Mesendoderm (in vitro differentiated cells): ENCODE results near the gene RHOBTB3.

Experiments used
- DNase-seq: peaks from one replicate; pipeline ENCODE4 v3.0.0; 2013
- H2AK5ac ChIP-seq: 2 replicates; pipeline ENCODE4 v1.6.1; 2013; ENCODE audit warnings: low read length, inconsistent platforms
- H2BK120ac ChIP-seq: 2 replicates; pipeline ENCODE4 v1.6.1; 2013; ENCODE audit warnings: low read depth, mild to moderate bottlenecking, low read length, moderate library complexity, mixed read lengths
- H2BK15ac ChIP-seq: replicated peaks from 2 replicates; pipeline ENCODE4 v1.6.1; 2013; ENCODE audit warnings: low read depth, mild to moderate bottlenecking, moderate library complexity
- H2BK5ac ChIP-seq: 2 replicates; pipeline ENCODE4 v1.6.1; 2013; ENCODE audit warnings: low read length, inconsistent platforms
- H3K18ac ChIP-seq: 2 replicates; pipeline ENCODE4 v1.6.1; 2013; ENCODE audit warnings: mild to moderate bottlenecking, low read length, mixed read lengths
- H3K23ac ChIP-seq: one replicate; pipeline ENCODE4 v1.6.1; 2013; ENCODE audit warnings: low read length
- H3K27ac ChIP-seq: 2 replicates; pipeline ENCODE4 v1.5.1; 2013; ENCODE audit warnings: low read depth, mild to moderate bottlenecking, inconsistent platforms, low read length, moderate library complexity
- H3K27me3 ChIP-seq: 2 replicates; pipeline ENCODE4 v1.6.1; 2013; ENCODE audit warnings: low read length, control low read depth, mild to moderate bottlenecking, inconsistent platforms; ENCODE audit not compliant: insufficient read depth, poor library complexity
- H3K36me3 ChIP-seq: 2 replicates; pipeline ENCODE4 v1.6.1; 2013; ENCODE audit warnings: low read length, inconsistent platforms; ENCODE audit not compliant: control insufficient read depth, insufficient read depth
- H3K4ac ChIP-seq: one replicate; pipeline ENCODE4 v1.6.1; 2013; ENCODE audit warnings: low read depth, mild to moderate bottlenecking, low read length, moderate library complexity
- H3K4me1 ChIP-seq: 2 replicates; pipeline ENCODE4 v1.6.1; 2013; ENCODE audit warnings: low read depth, low read length, inconsistent platforms; ENCODE audit not compliant: control insufficient read depth
- H3K4me2 ChIP-seq: 2 replicates; pipeline ENCODE4 v1.6.1; 2013; ENCODE audit warnings: low read length
- H3K4me3 ChIP-seq: 2 replicates; pipeline ENCODE4 v1.5.1; 2013; ENCODE audit warnings: mild to moderate bottlenecking, low read length
- H3K56ac ChIP-seq: one replicate; pipeline ENCODE4 v1.6.1; 2013; ENCODE audit warnings: low read length
- H3K79me1 ChIP-seq: 2 replicates; pipeline ENCODE4 v1.6.1; 2013; ENCODE audit warnings: low read length, inconsistent platforms
- H3K79me2 ChIP-seq: 2 replicates; pipeline ENCODE4 v1.6.1; 2013; ENCODE audit warnings: mild to moderate bottlenecking, low read length; ENCODE audit not compliant: control insufficient read depth, insufficient read depth
- H3K9ac ChIP-seq: 2 replicates; pipeline ENCODE4 v1.6.1; 2013; ENCODE audit warnings: low read length, inconsistent platforms
- H4K5ac ChIP-seq: one replicate; pipeline ENCODE4 v1.6.1; 2013; ENCODE audit warnings: low read length
- H4K8ac ChIP-seq: one replicate; pipeline ENCODE4 v1.6.1; 2013; ENCODE audit warnings: low read depth, mild to moderate bottlenecking, control low read depth, low read length, moderate library complexity
- WGBS: extraction: QIAGEN DNeasy Blood & Tissue Kit; methylation state at CpG from one replicate; pipeline ENCODE4 v1.1.7; 2013; ENCODE audit warnings: low lambda C conversion rate, missing lambda C conversion rate; ENCODE audit not compliant: insufficient coverage; ENCODE audit errors: extremely low coverage; 5-methylcytosine and 5-hydroxymethylcytosine counted together

The RHOBTB3 gene

DNA sequence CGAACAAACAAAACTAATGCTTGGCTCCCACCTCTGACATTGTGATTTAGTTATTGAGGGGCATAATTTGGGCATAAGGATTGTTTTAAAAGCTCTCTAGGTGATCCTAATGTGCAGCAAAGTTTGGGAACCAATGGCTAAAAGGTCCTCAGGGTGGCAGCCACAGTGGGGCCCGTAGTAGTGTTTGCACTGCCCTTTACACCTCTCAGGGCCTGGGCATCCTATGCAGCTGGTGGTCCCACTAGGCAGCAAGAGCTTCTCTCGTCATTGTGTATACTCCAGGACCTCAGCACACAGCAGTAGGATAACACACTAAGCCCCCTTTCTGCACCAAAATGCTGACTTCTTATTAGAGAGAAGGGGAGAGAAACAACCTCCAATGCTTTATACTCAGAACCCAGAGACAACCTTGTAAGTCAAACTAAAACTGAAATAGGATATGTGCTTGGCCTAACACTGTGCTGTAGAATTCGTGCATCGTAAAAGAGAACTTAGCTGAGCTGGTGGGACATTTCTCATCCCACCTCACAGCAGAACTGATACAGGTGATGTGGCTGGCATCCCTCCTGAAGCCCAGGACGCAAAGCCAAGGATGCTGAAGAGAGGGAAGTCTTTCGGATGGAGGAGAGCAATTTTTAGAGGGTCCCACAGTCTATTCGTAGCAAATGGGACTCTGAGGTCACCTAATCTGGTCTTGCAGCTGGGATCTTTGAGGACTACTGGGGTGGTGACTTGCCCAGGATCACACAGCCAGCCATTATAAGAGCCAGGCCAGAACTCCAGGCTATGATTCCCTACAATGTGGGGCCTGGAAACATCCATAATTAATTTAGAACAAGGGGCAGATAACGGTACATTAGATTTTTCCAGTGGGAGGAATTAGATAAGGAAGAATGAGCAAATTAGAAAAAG is 90.2 kb downstream of the RHOBTB3 start:
- no peak for DNase-seq
- WGBS, result no CpG with 5 or more reads among the region's 9 CpGs

DNA sequence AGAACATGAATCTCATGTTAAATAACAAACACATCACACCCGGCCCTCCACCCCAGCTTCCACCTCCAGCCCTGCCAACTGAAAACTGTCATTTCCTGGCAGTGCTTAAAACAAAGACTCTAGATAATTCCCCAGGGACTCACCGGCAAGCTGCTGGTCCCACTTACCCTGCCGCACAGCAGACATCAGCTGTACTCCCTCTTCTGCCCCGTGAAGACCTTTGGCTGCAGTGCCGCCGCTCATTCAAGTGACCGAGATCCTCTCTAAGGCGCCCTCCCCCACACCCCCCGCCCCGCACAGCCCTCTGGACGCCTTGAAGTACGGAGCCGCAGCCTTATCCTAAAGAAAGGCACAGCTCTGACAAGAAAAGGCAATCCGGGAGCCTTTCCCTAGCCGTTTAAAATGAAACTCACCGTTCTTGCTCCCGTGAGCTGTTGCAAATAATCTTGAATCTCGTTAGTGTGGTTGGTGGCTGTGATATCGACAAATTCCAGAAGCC is 91.0 kb downstream of the RHOBTB3 start:
- peak overlapping the region; percentile 83 for H3K56ac ChIP-seq
- peak overlapping the region; percentile 82 for H3K9ac ChIP-seq
- no peak overlapping the region for H2BK15ac ChIP-seq
- peaks cover 7% of the 10 kb centered on the region for H3K79me1 ChIP-seq
- H3K4me1 ChIP-seq, result peaks cover 14% of the 10 kb centered on the region
- H2BK120ac ChIP-seq, result no peak overlapping the region
- peaks cover 2% of the 10 kb centered on the region for H3K79me2 ChIP-seq
- peak overlapping the region; percentile 83 for H3K4me3 ChIP-seq
- peak overlapping the region; percentile 27 for H3K27ac ChIP-seq
- H3K36me3 ChIP-seq, result no peaks in the 10 kb centered on the region
- H3K23ac ChIP-seq, result no peak overlapping the region
- H3K4me2 ChIP-seq, result peak overlapping the region; percentile 69
- no peaks in the 10 kb centered on the region for H3K27me3 ChIP-seq
- peak; percentile 85 for DNase-seq
- H3K4ac ChIP-seq, result no peak overlapping the region
- H2AK5ac ChIP-seq, result no peak overlapping the region
- H4K5ac ChIP-seq, result no peak overlapping the region
- WGBS, result no CpG with 5 or more reads among the region's 19 CpGs
- H2BK5ac ChIP-seq, result no peak overlapping the region
- no peak overlapping the region for H4K8ac ChIP-seq
- peak overlapping the region; percentile 43 for H3K18ac ChIP-seq

More for the DNA sequence above, 90.2 kb downstream of the RHOBTB3 start:
- Histone ChIP-seq H3K36me3 (no peaks in the 10 kb centered on the region), H3K4me3 (no peak overlapping the region), H3K27ac (no peak overlapping the region), H3K18ac (no peak overlapping the region), H2BK5ac (no peak overlapping the region), H4K8ac (no peak overlapping the region), H3K4me1 (peaks cover 14% of the 10 kb centered on the region), H2AK5ac (no peak overlapping the region), H3K4me2 (peak overlapping the region; percentile 9), H3K56ac (peak overlapping the region; percentile 83), H3K27me3 (no peaks in the 10 kb centered on the region), H3K79me1 (peaks cover 7% of the 10 kb centered on the region), H3K79me2 (peaks cover 2% of the 10 kb centered on the region), H2BK120ac (no peak overlapping the region), H4K5ac (no peak overlapping the region), H2BK15ac (no peak overlapping the region), H3K9ac (peak overlapping the region; percentile 8), H3K4ac (no peak overlapping the region), H3K23ac (no peak overlapping the region)

DNA sequence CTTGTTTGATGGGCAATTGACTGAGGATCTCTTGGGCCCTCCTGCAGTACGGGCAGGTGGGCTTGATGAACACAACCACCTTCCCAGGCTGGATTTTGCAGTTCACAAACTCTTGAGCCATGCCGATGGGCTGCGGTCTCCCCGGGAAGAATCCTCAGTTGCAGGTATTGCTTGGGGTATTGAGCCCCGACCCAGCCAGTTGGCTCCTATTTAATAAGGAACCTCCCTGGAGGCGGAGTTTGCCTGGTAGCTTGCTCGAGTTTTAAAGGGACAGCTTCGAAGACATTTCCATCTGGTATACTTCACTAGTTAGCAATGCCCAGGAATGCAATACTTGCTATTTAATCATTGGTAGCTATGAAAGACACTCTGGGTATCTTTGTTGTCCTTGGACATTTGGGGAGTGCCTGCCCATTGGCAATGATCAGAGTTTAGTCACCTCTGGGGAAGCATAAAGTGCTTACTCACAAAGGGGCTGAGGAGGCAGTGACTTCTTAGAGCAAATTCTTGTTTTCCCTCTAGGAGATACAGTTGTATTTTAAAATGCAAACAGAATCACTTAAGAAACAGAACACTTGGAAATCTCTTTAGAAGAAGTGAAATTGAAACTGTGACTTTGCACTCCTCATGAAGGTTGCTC is 91.5 kb downstream of the RHOBTB3 start, which contains the start of gene GLRX:
TSS of gene GLRX (minus strand) at position 185 of the 640 bp plus-strand sequence. CDS start at position 121, 64 bp downstream.
- Histone ChIP-seq H3K18ac (peak within 1 kb of the TSS; percentile 69), H3K9ac (peak within 1 kb of the TSS; percentile 82), H3K79me1 (peaks cover 7% of the 10 kb centered on the region), H2AK5ac (no peak within 1 kb of the TSS), H4K5ac (no peak within 1 kb of the TSS), H2BK15ac (peak within 1 kb of the TSS; percentile 41), H3K27ac (peak within 1 kb of the TSS; percentile 76), H2BK5ac (no peak within 1 kb of the TSS), H3K4ac (no peak within 1 kb of the TSS), H3K4me3 (peak within 1 kb of the TSS; percentile 83), H3K36me3 (no peaks in the 10 kb centered on the region), H3K4me1 (peaks cover 14% of the 10 kb centered on the region), H3K27me3 (no peaks in the 10 kb centered on the region), H2BK120ac (no peak within 1 kb of the TSS), H3K79me2 (peaks cover 2% of the 10 kb centered on the region), H3K56ac (peak within 1 kb of the TSS; percentile 83), H3K4me2 (peak within 1 kb of the TSS; percentile 69), H3K23ac (no peak within 1 kb of the TSS), H4K8ac (no peak within 1 kb of the TSS)
- DNase-seq, result peak; percentile 83
- WGBS, result no CpG with 5 or more reads among the region's 8 CpGs

DNA sequence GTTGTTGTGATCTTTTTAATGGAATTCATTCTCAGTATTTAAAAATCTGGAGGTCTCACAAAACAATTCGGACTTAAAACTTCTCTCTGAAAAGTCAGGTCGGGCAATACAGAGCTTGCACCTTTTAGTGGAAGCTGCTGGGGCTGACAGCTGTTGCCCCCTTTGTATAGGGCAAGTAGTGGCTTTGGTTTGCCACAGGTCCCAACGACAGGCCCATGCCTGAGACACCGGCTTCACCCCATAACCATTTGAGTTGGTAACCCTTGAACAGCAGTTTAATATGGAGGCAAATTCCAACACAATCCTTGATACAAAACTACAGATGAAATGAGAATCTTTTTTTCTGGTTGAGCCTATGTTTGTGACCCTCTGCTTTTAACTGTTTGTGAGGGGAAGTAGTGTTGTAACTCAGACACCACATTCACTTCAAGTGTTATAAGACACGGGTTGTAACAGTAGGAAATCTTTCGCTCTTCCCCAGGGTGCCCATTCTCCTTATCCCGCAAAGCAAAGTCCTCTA is 92.1 kb downstream of the RHOBTB3 start:
- peak overlapping the region; percentile 41 for H2BK15ac ChIP-seq
- H3K9ac ChIP-seq, result no peak overlapping the region
- H3K18ac ChIP-seq, result peak overlapping the region; percentile 69
- H3K27me3 ChIP-seq, result no peaks in the 10 kb centered on the region
- peaks cover 14% of the 10 kb centered on the region for H3K4me1 ChIP-seq
- H2BK120ac ChIP-seq, result no peak overlapping the region
- H3K4me2 ChIP-seq, result no peak overlapping the region
- H3K23ac ChIP-seq, result no peak overlapping the region
- no peak overlapping the region for H4K8ac ChIP-seq
- DNase-seq, result no peak
- WGBS, result no CpG with 5 or more reads among the region's 7 CpGs
- peak overlapping the region; percentile 76 for H3K27ac ChIP-seq
- peaks cover 6% of the 10 kb centered on the region for H3K79me1 ChIP-seq
- no peak overlapping the region for H2BK5ac ChIP-seq
- H2AK5ac ChIP-seq, result no peak overlapping the region
- no peaks in the 10 kb centered on the region for H3K36me3 ChIP-seq
- no peak overlapping the region for H3K4me3 ChIP-seq
- peak overlapping the region; percentile 73 for H3K56ac ChIP-seq
- no peak overlapping the region for H3K4ac ChIP-seq
- peaks cover 2% of the 10 kb centered on the region for H3K79me2 ChIP-seq
- no peak overlapping the region for H4K5ac ChIP-seq

DNA sequence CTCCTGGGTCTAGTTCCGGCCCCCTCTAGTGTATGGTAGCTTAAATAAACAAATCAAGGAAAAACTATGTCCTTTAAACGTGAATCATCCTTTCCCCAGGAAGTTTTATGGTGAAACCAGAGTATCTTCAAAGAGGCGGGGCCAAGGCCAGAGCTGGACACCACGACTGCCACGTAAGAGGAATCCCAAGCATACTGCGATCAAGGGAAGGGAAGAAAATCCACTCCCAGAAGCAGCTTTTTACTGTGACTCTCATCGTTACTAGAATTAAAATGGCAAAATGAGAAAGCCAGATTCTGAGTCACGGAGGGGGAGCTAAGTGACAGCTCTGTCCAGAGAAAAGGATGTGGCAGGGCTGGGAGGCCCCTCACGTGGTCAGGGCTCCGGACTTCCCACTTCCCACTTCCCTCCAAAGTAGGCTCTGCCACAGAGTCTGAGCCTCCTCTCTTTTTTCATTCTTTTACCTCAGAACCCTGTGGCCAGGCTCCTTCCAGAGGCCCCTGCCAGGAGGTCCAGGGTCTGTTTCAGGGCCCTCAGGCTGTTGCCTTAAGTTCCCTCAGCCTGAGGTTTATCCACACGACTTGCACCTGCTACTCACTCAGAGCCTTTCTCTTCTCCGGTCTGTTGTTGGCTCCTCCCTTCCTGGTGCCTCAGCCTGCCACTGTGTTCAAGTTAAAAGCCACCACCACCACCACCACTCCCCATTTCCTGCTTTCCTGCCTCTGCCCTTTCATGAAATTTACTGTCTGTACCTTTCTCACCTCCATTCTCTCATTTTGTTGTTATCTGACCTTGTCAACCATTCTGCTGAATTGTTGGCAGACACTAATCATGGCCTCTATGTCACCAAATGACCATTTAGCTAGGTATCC is 92.8 kb downstream of the RHOBTB3 start:
- Histone ChIP-seq H3K4me1 (peaks cover 14% of the 10 kb centered on the region), H3K23ac (no peak overlapping the region), H2BK5ac (no peak overlapping the region), H3K27me3 (no peaks in the 10 kb centered on the region), H4K5ac (no peak overlapping the region), H3K56ac (no peak overlapping the region), H2AK5ac (no peak overlapping the region), H3K27ac (peak overlapping the region; percentile 76), H3K4ac (peak overlapping the region; percentile 65), H2BK120ac (peak overlapping the region; percentile 54), H3K4me3 (no peak overlapping the region), H3K4me2 (no peak overlapping the region), H3K79me1 (no peaks in the 10 kb centered on the region), H4K8ac (no peak overlapping the region), H3K79me2 (no peaks in the 10 kb centered on the region), H2BK15ac (peak overlapping the region; percentile 41), H3K18ac (peak overlapping the region; percentile 64), H3K9ac (no peak overlapping the region), H3K36me3 (no peaks in the 10 kb centered on the region)
- peak; percentile 56 for DNase-seq
- WGBS, result no CpG with 5 or more reads among the region's 12 CpGs
